ENCODE measurements around the gene PPP1R13L. TPM values are rescaled to one million over a fixed set of nuclear protein-coding genes. Genes with fewer than 3 reads are reported as not detected.

PPP1R13L gene
- total RNA-seq, 1 donor from 2014 or later = 27.8 TPM

DNA sequence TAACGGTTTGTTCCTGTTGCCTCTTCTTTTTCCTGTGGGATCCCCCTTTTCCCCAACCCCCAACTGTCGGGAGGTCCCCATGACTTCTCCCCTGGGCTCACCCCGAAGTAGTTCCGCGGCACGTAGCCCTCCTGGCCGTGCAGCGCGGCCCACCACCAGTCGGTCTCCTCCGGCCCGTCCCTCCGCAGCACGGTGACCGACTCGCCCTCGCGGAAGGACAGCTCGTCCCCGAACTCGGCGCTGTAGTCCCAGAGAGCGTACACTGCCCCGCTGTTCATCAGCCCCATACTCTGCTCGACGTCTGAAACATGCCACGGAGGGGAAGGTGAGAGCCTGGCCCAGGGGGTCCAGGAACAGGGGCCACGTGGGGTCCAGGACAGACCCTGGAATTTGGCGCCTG lies 22.4 kb downstream of the PPP1R13L start:
- no peak overlapping the region for H3K27ac ChIP-seq
- no peaks in the 10 kb centered on the region for H3K9me3 ChIP-seq
- no peaks in the 10 kb centered on the region for H3K4me1 ChIP-seq
- peaks cover 0 to 6% of the 10 kb centered on the region in 2 donors for H3K36me3 ChIP-seq
- H3K4me3 ChIP-seq = no peak overlapping the region
- intact Hi-C loops (cut with DNase I) = no loop called here
- DNase-seq (ENCODE audit: low spot score in 2 of 2) = no peak
- TF ChIP-seq, protein P1, sequence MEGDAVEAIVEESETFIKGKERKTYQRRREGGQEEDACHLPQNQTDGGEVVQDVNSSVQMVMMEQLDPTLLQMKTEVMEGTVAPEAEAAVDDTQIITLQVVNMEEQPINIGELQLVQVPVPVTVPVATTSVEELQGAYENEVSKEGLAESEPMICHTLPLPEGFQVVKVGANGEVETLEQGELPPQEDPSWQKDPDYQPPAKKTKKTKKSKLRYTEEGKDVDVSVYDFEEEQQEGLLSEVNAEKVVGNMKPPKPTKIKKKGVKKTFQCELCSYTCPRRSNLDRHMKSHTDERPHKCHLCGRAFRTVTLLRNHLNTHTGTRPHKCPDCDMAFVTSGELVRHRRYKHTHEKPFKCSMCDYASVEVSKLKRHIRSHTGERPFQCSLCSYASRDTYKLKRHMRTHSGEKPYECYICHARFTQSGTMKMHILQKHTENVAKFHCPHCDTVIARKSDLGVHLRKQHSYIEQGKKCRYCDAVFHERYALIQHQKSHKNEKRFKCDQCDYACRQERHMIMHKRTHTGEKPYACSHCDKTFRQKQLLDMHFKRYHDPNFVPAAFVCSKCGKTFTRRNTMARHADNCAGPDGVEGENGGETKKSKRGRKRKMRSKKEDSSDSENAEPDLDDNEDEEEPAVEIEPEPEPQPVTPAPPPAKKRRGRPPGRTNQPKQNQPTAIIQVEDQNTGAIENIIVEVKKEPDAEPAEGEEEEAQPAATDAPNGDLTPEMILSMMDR (IDR thresholded peaks at IDR 0.05) = no peak
- H3K27me3 ChIP-seq = no peaks in the 10 kb centered on the region

DNA sequence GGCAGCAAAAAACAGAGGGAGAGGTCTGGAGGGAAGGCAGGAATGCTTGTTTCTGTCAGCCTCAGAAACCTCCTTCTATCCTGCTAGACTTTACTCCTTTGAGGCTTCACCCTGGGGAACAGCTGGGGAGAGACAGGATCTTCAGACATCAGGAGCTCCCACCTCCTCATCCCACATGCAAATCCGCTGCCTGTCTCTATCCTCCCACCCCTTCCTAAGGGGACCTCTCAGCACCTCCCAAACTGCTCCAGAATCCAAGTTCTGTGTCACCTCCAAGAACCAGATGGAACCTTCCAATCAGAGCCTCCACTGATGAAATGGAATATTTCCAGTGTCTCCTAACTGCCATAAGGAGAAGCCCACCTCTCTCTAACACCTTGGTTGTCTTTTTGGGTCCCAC lies 24.8 kb downstream of the PPP1R13L start:
- TF ChIP-seq, protein P1 (IDR thresholded peaks at IDR 0.05) = no peak
- no peak for DNase-seq (ENCODE audit: low spot score in 2 of 2)
- no peaks in the 10 kb centered on the region for H3K27me3 ChIP-seq
- no peaks in the 10 kb centered on the region for H3K4me1 ChIP-seq
- intact Hi-C loops (cut with DNase I) = no loop called here
- H3K4me3 ChIP-seq = no peak overlapping the region
- no peak overlapping the region for H3K27ac ChIP-seq
- no peaks in the 10 kb centered on the region for H3K9me3 ChIP-seq
- peaks cover 0 to 6% of the 10 kb centered on the region in 2 donors for H3K36me3 ChIP-seq

DNA sequence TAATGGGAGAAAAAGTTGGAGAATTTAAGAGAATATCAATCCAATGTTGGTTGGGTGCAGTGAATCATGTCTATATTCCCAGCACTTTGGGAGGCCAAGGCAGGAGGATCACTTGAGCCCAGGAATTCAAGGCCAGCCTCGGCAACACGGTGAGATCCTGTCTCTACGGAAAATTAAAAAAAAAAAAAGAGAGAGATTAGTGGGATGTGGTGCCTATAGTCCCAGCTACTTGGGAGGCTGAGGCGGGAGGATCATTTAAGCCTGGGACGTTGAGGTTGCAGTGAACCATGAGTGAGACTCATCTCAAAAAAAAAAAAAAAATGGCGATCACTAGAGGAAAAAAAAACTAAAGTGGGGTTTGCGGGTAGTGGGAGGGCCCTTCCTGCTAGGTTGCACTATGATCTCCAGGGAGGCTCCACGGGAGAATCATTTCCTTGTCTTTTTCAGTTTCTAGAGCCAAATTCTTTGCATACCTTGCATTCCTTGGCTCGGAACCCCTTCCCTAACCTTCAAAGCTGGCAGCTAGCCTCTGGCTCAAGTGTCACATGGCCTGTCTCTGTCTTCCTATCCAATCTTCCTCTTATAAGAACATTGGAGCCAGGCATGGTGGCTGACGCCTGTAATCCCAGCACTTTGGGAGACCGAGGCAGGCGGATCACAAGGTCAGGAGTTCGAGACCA lies 28.7 kb downstream of the PPP1R13L start:
- intact Hi-C loops (cut with DNase I) = no loop called here
- no peaks in the 10 kb centered on the region for H3K27me3 ChIP-seq
- peak overlapping the region in 1 of 2 donors; percentile 34 for H3K27ac ChIP-seq
- TF ChIP-seq, protein P1 (IDR thresholded peaks at IDR 0.05) = no peak
- peaks cover 0 to 6% of the 10 kb centered on the region in 2 donors for H3K36me3 ChIP-seq
- no peak overlapping the region for H3K4me3 ChIP-seq
- no peaks in the 10 kb centered on the region for H3K9me3 ChIP-seq
- DNase-seq (ENCODE audit: low spot score in 2 of 2) = no peak
- H3K4me1 ChIP-seq = no peaks in the 10 kb centered on the region

DNA sequence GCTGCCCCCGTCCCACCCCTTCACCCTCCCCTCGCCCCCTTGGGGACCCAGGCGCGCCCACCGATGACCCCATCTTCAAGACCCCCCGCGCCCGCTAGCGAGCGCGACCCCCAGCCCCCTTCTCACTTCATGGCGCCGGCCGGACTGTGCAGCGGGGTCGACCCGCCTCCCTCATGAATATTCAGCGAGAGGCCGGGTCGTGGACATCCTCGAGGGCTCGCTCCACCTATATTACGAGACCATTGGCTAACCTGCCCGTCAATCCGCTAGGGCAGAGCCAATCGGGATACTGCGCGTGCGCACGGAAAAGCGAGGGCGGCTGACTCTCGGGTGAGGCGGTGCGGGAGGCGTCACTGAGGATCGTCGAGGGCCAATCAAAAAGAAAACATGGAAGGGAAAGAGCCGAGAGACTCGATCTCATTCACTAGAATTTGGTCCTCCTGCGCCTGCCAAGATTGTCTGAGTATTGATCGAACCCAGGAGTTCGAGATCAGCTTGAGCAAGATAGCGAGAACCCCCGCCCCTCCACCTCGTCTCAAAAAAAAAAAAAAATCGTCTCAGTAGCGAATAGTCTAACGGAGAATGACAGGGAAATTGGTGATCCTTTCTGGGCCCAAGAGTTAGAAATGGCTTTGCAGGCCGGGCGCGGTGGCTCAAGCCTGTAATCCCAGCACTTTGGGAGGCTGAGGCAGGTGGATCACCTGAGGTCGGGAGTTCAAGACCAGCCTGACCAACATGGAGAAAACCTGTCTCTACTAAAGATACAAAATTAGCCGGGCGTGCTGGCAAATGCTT lies 34.3 kb downstream of the PPP1R13L start, which contains the start of gene ERCC2:
ERCC2 (minus strand) TSS at position 164 of the 795 bp plus-strand sequence; CDS start at position 131, 33 bp downstream.
- H3K36me3 ChIP-seq = no peaks in the 10 kb centered on the region
- no peaks in the 10 kb centered on the region for H3K9me3 ChIP-seq
- H3K4me1 ChIP-seq = peaks cover 0 to 8% of the 10 kb centered on the region in 2 donors
- peak; percentile 96 to 99 for DNase-seq (ENCODE audit: low spot score in 2 of 2)
- TF ChIP-seq, protein P1 (IDR thresholded peaks at IDR 0.05) = no peak
- H3K27ac ChIP-seq = peak within 1 kb of the TSS; percentile 65 to 69
- peak within 1 kb of the TSS; percentile 80 to 84 for H3K4me3 ChIP-seq
- intact Hi-C loops (cut with DNase I) = loop anchor here (1.0 to 2.0 kb wide), 2 partner anchors 34 to 192 kb away; partner anchors contain the start of genes BLOC1S3, PPP1R13L and TRAPPC6A
- H3K27me3 ChIP-seq = no peaks in the 10 kb centered on the region

DNA sequence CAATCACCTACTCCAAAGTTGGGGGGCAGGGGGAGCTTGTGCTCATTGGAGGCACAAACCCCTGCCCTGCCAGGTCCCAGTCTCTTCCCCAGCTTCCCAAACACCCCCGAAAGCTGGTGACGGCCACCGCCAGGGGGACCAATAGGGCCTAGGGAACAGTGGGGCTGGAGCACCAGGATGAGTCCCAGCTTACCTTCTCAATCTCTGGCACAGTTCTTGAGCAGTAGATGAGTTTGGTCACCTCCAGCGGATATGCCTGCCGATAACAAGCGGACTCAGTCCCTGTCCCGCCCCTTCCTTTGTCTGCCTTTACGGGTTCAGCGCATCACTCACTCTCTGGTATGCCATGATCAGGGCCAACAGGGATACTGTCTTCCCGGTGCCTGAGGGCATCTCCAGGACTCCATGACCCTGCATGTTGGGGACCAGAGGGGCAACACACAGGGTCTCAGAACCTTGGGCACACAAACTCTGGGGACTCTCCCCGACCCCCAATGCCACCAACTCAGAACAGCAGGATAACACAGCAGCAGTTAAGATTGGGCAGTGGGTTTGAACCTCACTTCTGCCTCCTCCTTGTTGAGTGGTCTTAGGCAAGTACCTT lies 36.0 kb downstream of the PPP1R13L start:
- Histone ChIP-seq H3K27ac (no peak overlapping the region), H3K9me3 (no peaks in the 10 kb centered on the region), H3K27me3 (no peaks in the 10 kb centered on the region), H3K4me1 (peaks cover 0 to 8% of the 10 kb centered on the region in 2 donors), H3K4me3 (no peak overlapping the region), H3K36me3 (peaks cover 1 to 6% of the 10 kb centered on the region in 2 donors)
- intact Hi-C loops (cut with DNase I) = no loop called here
- TF ChIP-seq, protein P1 (IDR thresholded peaks at IDR 0.05) = no peak
- DNase-seq (ENCODE audit: low spot score in 2 of 2) = no peak

All from ascending aorta (tissue), 2 donors.